H9 (cell line): ENCODE data around the gene LPAR6. TPM values are rescaled to one million over a fixed set of nuclear protein-coding genes. Genes with fewer than 3 reads are reported as not detected.

Experiments used
- DNase-seq: peaks from one replicate; pipeline ENCODE4 v3.0.0-alpha.2; 2017
- H2AFZ ChIP-seq: one replicate; pipeline ENCODE4 v1.6.1; 2013; ENCODE audit warnings: mild to moderate bottlenecking, low read length, control low read depth, moderate library complexity
- H2AK5ac ChIP-seq: 2 replicates; pipeline ENCODE4 v1.6.1; 2013; ENCODE audit warnings: low read length, control low read depth, mixed read lengths; ENCODE audit not compliant: insufficient read length
- H2BK120ac ChIP-seq: one replicate; pipeline ENCODE4 v1.6.1; 2013; ENCODE audit warnings: low read depth, mild to moderate bottlenecking, low read length, control low read depth, inconsistent platforms; ENCODE audit not compliant: poor library complexity, severe bottlenecking
- H2BK12ac ChIP-seq: 2 replicates; pipeline ENCODE4 v1.6.1; 2013; ENCODE audit warnings: low read length, control low read depth, mixed read lengths, low read depth; ENCODE audit not compliant: insufficient read length
- H2BK15ac ChIP-seq: 2 replicates; pipeline ENCODE4 v1.6.1; 2013; ENCODE audit warnings: low read depth, low read length, control low read depth
- H2BK20ac ChIP-seq: one replicate; pipeline ENCODE4 v1.6.1; 2013; ENCODE audit warnings: low read depth, mild to moderate bottlenecking, low read length, control low read depth, inconsistent platforms; ENCODE audit not compliant: poor library complexity, severe bottlenecking
- H2BK5ac ChIP-seq: 2 replicates; pipeline ENCODE4 v1.6.1; 2013; ENCODE audit warnings: low read length, control low read depth, mixed read lengths; ENCODE audit not compliant: insufficient read length
- H3K14ac ChIP-seq: 2 replicates; pipeline ENCODE4 v1.6.1; 2013; ENCODE audit warnings: low read length, control low read depth; ENCODE audit not compliant: insufficient read depth
- H3K18ac ChIP-seq: 2 replicates; pipeline ENCODE4 v1.6.1; 2013; ENCODE audit warnings: low read depth, mild to moderate bottlenecking, mixed read lengths, low read length, control low read depth; ENCODE audit not compliant: insufficient read length
- H3K23ac ChIP-seq: 2 replicates; pipeline ENCODE4 v1.6.1; 2013; ENCODE audit warnings: low read length, control low read depth, mixed read lengths, low read depth; ENCODE audit not compliant: insufficient read length
- H3K23me2 ChIP-seq: 2 replicates; pipeline ENCODE4 v1.6.1; 2013; ENCODE audit warnings: low read depth, mild to moderate bottlenecking, mixed read lengths, low read length, control low read depth; ENCODE audit not compliant: insufficient read length, poor library complexity, severe bottlenecking
- H3K27ac ChIP-seq: 2 replicates; pipeline ENCODE4 v1.5.1; 2013; ENCODE audit warnings: low read length, control low read depth, mixed read lengths, low read depth; ENCODE audit not compliant: insufficient read length
- H3K27me3 ChIP-seq: 2 replicates; pipeline ENCODE4 v1.6.1; 2013; ENCODE audit warnings: low read length, control low read depth, inconsistent platforms; ENCODE audit not compliant: insufficient read depth
- H3K4ac ChIP-seq: 2 replicates; pipeline ENCODE4 v1.6.1; 2013; ENCODE audit warnings: low read depth, mild to moderate bottlenecking, control low read depth, inconsistent platforms, low read length, moderate library complexity
- H3K4me1 ChIP-seq: 2 replicates; pipeline ENCODE4 v1.6.1; 2013; ENCODE audit warnings: low read length, control low read depth, inconsistent platforms; ENCODE audit not compliant: insufficient read depth
- H3K4me2 ChIP-seq: 2 replicates; pipeline ENCODE4 v1.6.1; 2013; ENCODE audit warnings: low read length, control low read depth, mixed read lengths; ENCODE audit not compliant: insufficient read length, insufficient read depth
- H3K56ac ChIP-seq: 2 replicates; pipeline ENCODE4 v1.6.1; 2013; ENCODE audit warnings: low read depth, mild to moderate bottlenecking, mixed read lengths, low read length, control low read depth; ENCODE audit not compliant: insufficient read length
- H3K79me1 ChIP-seq: 2 replicates; pipeline ENCODE4 v1.6.1; 2013; ENCODE audit warnings: low read depth, mild to moderate bottlenecking, moderate library complexity, low read length, control low read depth, inconsistent platforms; ENCODE audit not compliant: insufficient read depth, poor library complexity, severe bottlenecking
- H3K79me2 ChIP-seq: 2 replicates; pipeline ENCODE4 v1.6.1; 2013; ENCODE audit warnings: low read length, control low read depth, inconsistent platforms; ENCODE audit not compliant: insufficient read depth
- H3K9ac ChIP-seq: 2 replicates; pipeline ENCODE4 v1.6.1; 2013; ENCODE audit warnings: low read length, control low read depth, mixed read lengths; ENCODE audit not compliant: insufficient read length; ENCODE audit errors: extremely low read depth
- H3K9me3 ChIP-seq: one replicate; pipeline ENCODE4 v1.6.1; 2013; ENCODE audit warnings: low read depth, low read length, inconsistent platforms; ENCODE audit not compliant: control insufficient read depth
- H3T11ph ChIP-seq: one replicate; pipeline ENCODE4 v1.6.1; 2013; ENCODE audit warnings: mild to moderate bottlenecking, low read length, control low read depth, inconsistent platforms
- H4K20me1 ChIP-seq: one replicate; pipeline ENCODE4 v1.6.1; 2013; ENCODE audit not compliant: control insufficient read depth, insufficient read length, insufficient read depth
- H4K5ac ChIP-seq: 2 replicates; pipeline ENCODE4 v1.6.1; 2013; ENCODE audit warnings: low read depth, mild to moderate bottlenecking, mixed read lengths, low read length, control low read depth; ENCODE audit not compliant: insufficient read length
- H4K8ac ChIP-seq: replicated peaks from 2 replicates; pipeline ENCODE4 v1.6.1; 2013; ENCODE audit warnings: low read length, control low read depth, mixed read lengths, low read depth; ENCODE audit not compliant: insufficient read length
- H4K91ac ChIP-seq: 2 replicates; pipeline ENCODE4 v1.6.1; 2013; ENCODE audit warnings: low read depth, mild to moderate bottlenecking, moderate library complexity, mixed read lengths, low read length, control low read depth; ENCODE audit not compliant: insufficient read length
- H3K27ac Mint-ChIP-seq, 3 experiments: 2 replicates in 2 of 3; 3 replicates in 1 of 3; pipeline ENCODE4 v1.8.0; 2020 to 2021; ENCODE audit warnings: mixed read lengths in 3 of 3, mild to moderate bottlenecking in 1 of 3, moderate library complexity in 1 of 3
- H3K27me3 Mint-ChIP-seq: 2 replicates; pipeline ENCODE4 v1.8.0; 2021; ENCODE audit warnings: low read depth, mild to moderate bottlenecking, moderate library complexity, mixed read lengths
- H3K36me3 Mint-ChIP-seq, 3 experiments: 2 replicates in 2 of 3; 3 replicates in 1 of 3; pipeline ENCODE4 v1.8.0; 2020 to 2021; ENCODE audit warnings: low read depth in 3 of 3, mixed read lengths in 3 of 3; ENCODE audit not compliant: insufficient read depth in 1 of 3
- H3K4me1 Mint-ChIP-seq, 2 experiments: 2 replicates each; pipeline ENCODE4 v1.8.0; 2020; ENCODE audit warnings: mixed read lengths in 2 of 2
- H3K4me3 Mint-ChIP-seq, 2 experiments: 2 replicates in 1 of 2; 3 replicates in 1 of 2; pipeline ENCODE4 v1.8.0; 2020 to 2021; ENCODE audit warnings: mild to moderate bottlenecking in 2 of 2, mixed read lengths in 2 of 2, moderate library complexity in 1 of 2
- H3K9me3 Mint-ChIP-seq, 2 experiments: 2 replicates in 1 of 2; 3 replicates in 1 of 2; pipeline ENCODE4 v1.8.0; 2020; ENCODE audit warnings: mild to moderate bottlenecking in 2 of 2, mixed read lengths in 2 of 2, moderate library complexity in 1 of 2
- WGBS: extraction: QIAGEN DNeasy Blood & Tissue Kit; methylation state at CpG from one replicate; pipeline ENCODE4 v1.1.7; 2013; ENCODE audit warnings: missing lambda C conversion rate, low lambda C conversion rate, mixed read lengths; ENCODE audit not compliant: insufficient read length; ENCODE audit errors: extremely low coverage; 5-methylcytosine and 5-hydroxymethylcytosine counted together
- total RNA-seq: library from RNA; stranded (reverse); gene quantifications from 2 replicates; pipeline ENCODE4 v1.2.1, GENCODE V29; 2021
- TF ChIP-seq, protein P1 (sequence below): fragments of 200-600 bp; sonication (generic); conservative IDR thresholded peaks from 3 replicates; pipeline ENCODE4 v1.8.0; 2021; ENCODE audit warnings: antibody characterized with exemption, mild to moderate bottlenecking

LPAR6 gene
- total RNA-seq, 1 experiment from 2014 or later: 4.2 TPM

DNA sequence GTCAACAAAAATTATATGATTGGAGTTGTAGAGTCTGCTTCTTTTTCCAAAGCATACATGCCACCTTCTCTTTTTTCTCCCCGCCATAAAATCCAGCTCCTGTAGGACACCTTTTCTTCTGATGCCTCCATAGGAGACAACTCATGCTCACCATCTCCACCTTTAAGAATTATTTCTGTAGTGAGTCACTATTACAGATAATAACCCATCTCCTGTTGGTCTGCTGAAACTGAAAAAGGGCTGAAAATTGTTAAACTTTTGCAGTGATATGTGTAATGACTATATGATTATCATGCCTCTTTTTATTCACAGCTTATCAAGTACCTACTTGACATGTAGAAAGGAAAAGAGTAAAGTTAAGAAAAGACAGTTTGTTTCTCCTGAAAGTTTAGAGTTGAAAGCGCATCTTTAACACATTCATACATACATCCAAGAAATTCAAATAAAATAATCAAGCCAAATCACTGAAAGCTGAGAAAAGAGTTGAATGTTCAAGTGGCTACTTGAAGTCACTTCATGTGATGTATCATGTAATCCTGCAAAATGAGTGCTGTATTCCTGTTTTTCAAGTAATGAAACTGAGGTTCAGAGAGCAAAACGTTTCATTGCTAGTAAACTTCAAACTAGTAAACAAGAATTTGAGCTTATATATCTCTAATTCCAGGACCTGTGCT lies 35.5 kb upstream of the LPAR6 start:
- peaks cover 0 to 3% of the 10 kb centered on the region in 2 experiments; a peak in 2 of 5 replicates for H3K9me3 Mint-ChIP-seq
- Histone ChIP-seq H3K23me2 (no peaks in the 10 kb centered on the region), H3K4ac (no peak overlapping the region), H3K18ac (no peak overlapping the region), H4K8ac (no peak overlapping the region), H3K14ac (no peak overlapping the region), H2BK15ac (no peak overlapping the region), H3K9me3 (no peaks in the 10 kb centered on the region), H2BK120ac (no peak overlapping the region), H2BK20ac (no peak overlapping the region), H4K91ac (no peak overlapping the region), H3K79me2 (no peaks in the 10 kb centered on the region), H4K20me1 (no peaks in the 10 kb centered on the region), H3K9ac (no peak overlapping the region), H2AFZ (no peak overlapping the region), H2BK12ac (no peak overlapping the region), H2BK5ac (no peak overlapping the region), H2AK5ac (no peak overlapping the region), H3K27ac (no peak overlapping the region), H3K27me3 (no peaks in the 10 kb centered on the region), H3K4me1 (no peaks in the 10 kb centered on the region), H3K4me2 (no peak overlapping the region), H4K5ac (no peak overlapping the region), H3T11ph (no peak overlapping the region), H3K79me1 (no peaks in the 10 kb centered on the region), H3K23ac (no peak overlapping the region), H3K56ac (no peak overlapping the region)
- peaks cover 0 to 8% (median 3%) of the 10 kb centered on the region in 3 experiments; a peak in 4 of 7 replicates for H3K36me3 Mint-ChIP-seq
- TF ChIP-seq, protein P1, sequence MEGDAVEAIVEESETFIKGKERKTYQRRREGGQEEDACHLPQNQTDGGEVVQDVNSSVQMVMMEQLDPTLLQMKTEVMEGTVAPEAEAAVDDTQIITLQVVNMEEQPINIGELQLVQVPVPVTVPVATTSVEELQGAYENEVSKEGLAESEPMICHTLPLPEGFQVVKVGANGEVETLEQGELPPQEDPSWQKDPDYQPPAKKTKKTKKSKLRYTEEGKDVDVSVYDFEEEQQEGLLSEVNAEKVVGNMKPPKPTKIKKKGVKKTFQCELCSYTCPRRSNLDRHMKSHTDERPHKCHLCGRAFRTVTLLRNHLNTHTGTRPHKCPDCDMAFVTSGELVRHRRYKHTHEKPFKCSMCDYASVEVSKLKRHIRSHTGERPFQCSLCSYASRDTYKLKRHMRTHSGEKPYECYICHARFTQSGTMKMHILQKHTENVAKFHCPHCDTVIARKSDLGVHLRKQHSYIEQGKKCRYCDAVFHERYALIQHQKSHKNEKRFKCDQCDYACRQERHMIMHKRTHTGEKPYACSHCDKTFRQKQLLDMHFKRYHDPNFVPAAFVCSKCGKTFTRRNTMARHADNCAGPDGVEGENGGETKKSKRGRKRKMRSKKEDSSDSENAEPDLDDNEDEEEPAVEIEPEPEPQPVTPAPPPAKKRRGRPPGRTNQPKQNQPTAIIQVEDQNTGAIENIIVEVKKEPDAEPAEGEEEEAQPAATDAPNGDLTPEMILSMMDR: no peak
- H3K27ac Mint-ChIP-seq: no peak overlapping the region
- H3K4me3 Mint-ChIP-seq: no peak overlapping the region
- peaks cover 3 to 4% of the 10 kb centered on the region in 2 experiments for H3K4me1 Mint-ChIP-seq
- H3K27me3 Mint-ChIP-seq: no peaks in the 10 kb centered on the region; the same call in 1 of the 2 replicates
- no CpG with 5 or more reads among the region's 3 CpGs for WGBS
- no peak for DNase-seq
